Cardiac muscle cell (in vitro differentiated cells and primary cell): ENCODE data around the gene FHIT. TPM values are rescaled to one million over a fixed set of nuclear protein-coding genes. Genes with fewer than 3 reads are reported as not detected.

Source experiments
- DNase-seq, 2 donors: peaks; one replicate each; pipeline versions ENCODE4 v3.0.0 to v3.0.0-alpha.2; 2010 to 2017; ENCODE audit warnings: low read depth in 1 of 2, low spot score in 1 of 2
- H3K27ac ChIP-seq: fragments of 200-600 bp; sonication (generic); 2 replicates; pipeline ENCODE4 v1.5.1; 2016
- H3K27me3 ChIP-seq: fragments of 200-600 bp; sonication (generic); 2 replicates; pipeline ENCODE4 v1.6.0; 2016; ENCODE audit warnings: control low read depth
- H3K36me3 ChIP-seq: fragments of 200-600 bp; sonication (generic); 2 replicates; pipeline ENCODE4 v1.5.1; 2016; ENCODE audit warnings: control low read depth
- H3K4me1 ChIP-seq: fragments of 200-600 bp; sonication (generic); 2 replicates; pipeline ENCODE4 v1.8.1; 2017; ENCODE audit warnings: low read depth, mild to moderate bottlenecking, mixed run types
- H3K4me3 ChIP-seq: fragments of 200-600 bp; sonication (generic); 2 replicates; pipeline ENCODE4 v1.5.1; 2016; ENCODE audit warnings: mild to moderate bottlenecking
- H3K9me3 ChIP-seq: fragments of 200-600 bp; sonication (generic); 2 replicates; pipeline ENCODE4 v1.5.1; 2017; ENCODE audit warnings: low read depth, mild to moderate bottlenecking, control low read depth
- polyA plus RNA-seq: library from polyadenylated mRNA; unstranded; fragments of >200 nt; fragmentation: Nextera tagmentation; extraction: Ambion mirVana; gene quantifications from 2 replicates; pipeline ENCODE4 v1.2.1, GENCODE V29; 2016
- total RNA-seq: library from RNA; depleted of rRNA; stranded (reverse); fragments of >200 nt; gene quantifications from 2 replicates; pipeline ENCODE4 v1.2.3, GENCODE V29; 2016
- TF ChIP-seq, protein P1 (sequence below): IDR thresholded peaks from 2 replicates; pipeline ENCODE4 v1.5.1; 2012; ENCODE audit warnings: low read depth, mild to moderate bottlenecking, low read length

Gene FHIT
- total and polyA plus RNA-seq, 2 experiments from 2014 or later, result 6.9 to 12.5 TPM

GRCh38 chr3:59793976-59794375, 1457.3 kb downstream of the FHIT start:
- Histone ChIP-seq H3K36me3 (no peaks in the 10 kb centered on the region), H3K4me1 (no peaks in the 10 kb centered on the region), H3K27ac (no peak overlapping the region), H3K9me3 (no peaks in the 10 kb centered on the region), H3K4me3 (no peak overlapping the region), H3K27me3 (no peaks in the 10 kb centered on the region)
- DNase-seq, result no peak
- TF ChIP-seq, protein P1, sequence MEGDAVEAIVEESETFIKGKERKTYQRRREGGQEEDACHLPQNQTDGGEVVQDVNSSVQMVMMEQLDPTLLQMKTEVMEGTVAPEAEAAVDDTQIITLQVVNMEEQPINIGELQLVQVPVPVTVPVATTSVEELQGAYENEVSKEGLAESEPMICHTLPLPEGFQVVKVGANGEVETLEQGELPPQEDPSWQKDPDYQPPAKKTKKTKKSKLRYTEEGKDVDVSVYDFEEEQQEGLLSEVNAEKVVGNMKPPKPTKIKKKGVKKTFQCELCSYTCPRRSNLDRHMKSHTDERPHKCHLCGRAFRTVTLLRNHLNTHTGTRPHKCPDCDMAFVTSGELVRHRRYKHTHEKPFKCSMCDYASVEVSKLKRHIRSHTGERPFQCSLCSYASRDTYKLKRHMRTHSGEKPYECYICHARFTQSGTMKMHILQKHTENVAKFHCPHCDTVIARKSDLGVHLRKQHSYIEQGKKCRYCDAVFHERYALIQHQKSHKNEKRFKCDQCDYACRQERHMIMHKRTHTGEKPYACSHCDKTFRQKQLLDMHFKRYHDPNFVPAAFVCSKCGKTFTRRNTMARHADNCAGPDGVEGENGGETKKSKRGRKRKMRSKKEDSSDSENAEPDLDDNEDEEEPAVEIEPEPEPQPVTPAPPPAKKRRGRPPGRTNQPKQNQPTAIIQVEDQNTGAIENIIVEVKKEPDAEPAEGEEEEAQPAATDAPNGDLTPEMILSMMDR, result no peak

DNA sequence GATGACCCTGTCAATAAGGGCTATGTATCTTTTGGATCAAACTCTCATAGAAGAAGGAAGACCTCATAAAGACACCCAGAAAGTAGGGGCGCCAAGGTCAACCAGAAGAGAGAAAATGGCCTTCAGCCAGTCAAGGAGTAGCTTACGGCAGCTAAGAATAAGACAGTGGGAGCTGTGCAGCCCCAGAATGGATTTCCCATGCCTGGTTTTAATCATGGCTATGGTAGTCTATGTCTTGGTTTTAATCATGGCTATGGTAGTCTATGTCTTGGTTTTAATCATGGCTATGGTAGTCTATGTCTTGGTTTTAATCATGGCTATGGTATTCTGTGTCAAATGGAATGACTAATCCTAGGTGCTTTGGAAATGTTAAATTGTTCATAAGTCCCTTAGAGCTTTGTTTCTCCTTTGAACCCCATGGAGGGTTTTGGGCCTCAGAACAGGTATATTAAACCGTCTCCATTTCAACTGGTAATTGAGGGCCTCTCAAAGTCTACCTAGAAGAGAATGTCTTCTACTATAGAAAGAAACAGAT, 1459.4 kb downstream of the FHIT start:
- H3K27me3 ChIP-seq, result no peaks in the 10 kb centered on the region

DNA sequence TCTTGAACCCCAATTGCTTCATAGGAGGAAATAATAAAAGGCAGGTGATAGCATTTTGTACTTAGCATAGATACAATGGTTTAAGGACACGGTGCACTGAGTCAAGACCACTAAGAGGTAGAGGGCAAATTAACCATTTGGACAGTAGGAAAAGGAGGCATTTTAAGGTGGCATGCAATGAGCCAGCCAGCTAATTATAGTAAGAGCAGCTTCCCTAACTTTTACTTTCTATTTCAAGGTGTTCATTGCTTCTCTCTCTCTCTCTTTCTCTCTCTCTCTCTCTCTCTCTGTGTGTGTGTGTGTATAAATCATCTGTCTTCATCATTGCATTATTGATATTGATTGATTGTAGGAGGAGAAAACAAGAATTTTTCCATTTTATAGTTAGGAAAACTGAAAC, 1461.0 kb downstream of the FHIT start:
- Histone ChIP-seq H3K4me3 (no peak overlapping the region), H3K27ac (no peak overlapping the region), H3K9me3 (no peaks in the 10 kb centered on the region), H3K27me3 (no peaks in the 10 kb centered on the region), H3K36me3 (no peaks in the 10 kb centered on the region), H3K4me1 (no peaks in the 10 kb centered on the region)
- DNase-seq, result no peak
- TF ChIP-seq, protein P1, result no peak

More for the DNA sequence above, 1459.4 kb downstream of the FHIT start:
- DNase-seq, result no peak
- TF ChIP-seq, protein P1, result no peak
- Histone ChIP-seq H3K36me3 (no peaks in the 10 kb centered on the region), H3K9me3 (no peaks in the 10 kb centered on the region), H3K4me3 (no peak overlapping the region), H3K4me1 (no peaks in the 10 kb centered on the region), H3K27ac (no peak overlapping the region)

DNA sequence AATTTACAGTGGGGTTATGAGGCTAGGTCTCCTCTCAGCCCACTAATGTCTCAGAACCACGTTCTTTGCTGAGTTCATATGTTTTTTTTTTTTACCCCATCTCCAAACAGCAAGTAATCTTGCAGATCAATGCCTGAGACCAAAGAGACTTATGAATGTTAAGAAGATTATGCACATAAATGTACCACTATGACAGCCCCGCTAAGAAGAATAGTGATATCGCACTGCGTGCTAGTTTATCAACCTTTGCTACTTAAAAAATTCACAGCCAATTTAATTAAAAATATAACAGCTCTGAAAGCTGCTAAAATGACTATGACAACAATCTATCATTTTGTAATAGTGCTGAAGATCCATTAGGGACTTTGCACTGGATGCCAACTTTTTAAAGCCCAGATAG, 1462.5 kb downstream of the FHIT start:
- no peak for DNase-seq
- Histone ChIP-seq H3K9me3 (no peaks in the 10 kb centered on the region), H3K36me3 (no peaks in the 10 kb centered on the region), H3K27me3 (no peaks in the 10 kb centered on the region), H3K4me1 (no peaks in the 10 kb centered on the region), H3K4me3 (no peak overlapping the region), H3K27ac (no peak overlapping the region)
- TF ChIP-seq, protein P1, result no peak

DNA sequence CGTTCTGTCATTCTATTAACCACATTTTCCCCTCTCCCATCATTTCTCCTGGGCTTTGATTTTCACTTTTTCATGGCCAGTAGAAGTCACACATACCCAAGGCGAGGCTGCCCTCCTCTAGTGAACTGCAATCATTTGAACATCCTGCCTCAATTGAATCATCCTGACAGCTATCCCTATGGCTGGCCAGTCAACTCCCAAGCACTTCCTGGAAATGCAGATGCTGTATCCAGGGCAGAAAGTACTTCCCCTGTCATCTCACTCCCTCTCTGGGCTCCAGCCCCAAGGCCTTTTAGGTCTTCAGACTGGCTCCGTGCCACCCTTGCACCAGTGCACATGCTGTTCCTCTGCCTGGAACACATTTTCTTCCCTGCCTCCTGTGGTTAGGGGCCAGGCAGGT, 1463.1 kb downstream of the FHIT start:
- Histone ChIP-seq H3K27me3 (no peaks in the 10 kb centered on the region), H3K9me3 (no peaks in the 10 kb centered on the region), H3K36me3 (no peaks in the 10 kb centered on the region), H3K4me3 (no peak overlapping the region), H3K27ac (no peak overlapping the region), H3K4me1 (no peaks in the 10 kb centered on the region)
- DNase-seq, result no peak
- TF ChIP-seq, protein P1, result no peak
